SH-SY5Y (cell line): ENCODE data around the gene ACTR6.

Experiments used
- GATA2 ChIP-seq: IDR thresholded peaks from 2 replicates; pipeline ENCODE4 v1.6.1; 2011; ENCODE audit warnings: mild to moderate bottlenecking, low read depth, low read length
- GATA3 ChIP-seq: IDR thresholded peaks from 2 replicates; pipeline ENCODE4 v1.6.1; 2011; ENCODE audit warnings: low read depth, mild to moderate bottlenecking, low read length, moderate library complexity

DNA sequence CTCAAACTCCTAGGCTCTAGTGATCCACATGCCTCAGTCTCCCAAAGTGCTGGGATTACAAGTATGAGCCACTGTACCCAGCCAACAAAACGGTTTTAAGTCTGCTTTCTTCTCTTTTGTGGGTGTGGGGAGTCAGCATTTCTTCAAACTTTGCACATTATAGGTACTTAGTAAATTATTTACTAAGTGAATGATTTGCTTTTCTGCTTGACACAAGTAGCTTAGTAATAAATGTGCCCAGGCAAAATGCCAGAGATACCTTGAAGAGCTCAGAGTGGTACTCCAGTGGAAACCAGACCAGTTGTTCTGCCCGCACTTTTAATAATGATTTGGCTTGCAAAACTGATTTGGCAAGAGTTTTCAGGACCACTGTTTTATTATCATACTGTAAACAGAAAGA lies 51.3 kb downstream of the ACTR6 start:
- TF ChIP-seq GATA2 (no peak), GATA3 (no peak)
